NT2/D1 (cell line): ENCODE data around the gene ZNF556.

Source experiments
- SUZ12 ChIP-seq: IDR thresholded peaks from 2 replicates; pipeline ENCODE4 v1.6.1; 2011; ENCODE audit not compliant: insufficient read length, insufficient read depth; ENCODE audit errors: extremely low read depth
- YY1 ChIP-seq: IDR thresholded peaks from 2 replicates; pipeline ENCODE4 v1.6.1; 2011; ENCODE audit not compliant: insufficient read length, insufficient read depth
- ZNF274 ChIP-seq: IDR thresholded peaks from 2 replicates; pipeline ENCODE4 v1.6.1; 2011; ENCODE audit warnings: mild to moderate bottlenecking, low read depth, low read length

GRCh38 chr19:2820112-2820702 lies 46.9 kb upstream of the ZNF556 start:
- TF ChIP-seq ZNF274 = no peak
- no peak for TF ChIP-seq YY1
- TF ChIP-seq SUZ12 = no peak
